ENCODE measurements around the gene IGFN1. TPM values are rescaled to one million over a fixed set of nuclear protein-coding genes. Genes with fewer than 3 reads are reported as not detected.

The IGFN1 gene
- total and polyA plus RNA-seq, 9 of the 15 experiments (the other 6 are each of a cell fraction or from before 2014, with no cell fraction given) = 0.04 TPM; not detected in 8

DNA sequence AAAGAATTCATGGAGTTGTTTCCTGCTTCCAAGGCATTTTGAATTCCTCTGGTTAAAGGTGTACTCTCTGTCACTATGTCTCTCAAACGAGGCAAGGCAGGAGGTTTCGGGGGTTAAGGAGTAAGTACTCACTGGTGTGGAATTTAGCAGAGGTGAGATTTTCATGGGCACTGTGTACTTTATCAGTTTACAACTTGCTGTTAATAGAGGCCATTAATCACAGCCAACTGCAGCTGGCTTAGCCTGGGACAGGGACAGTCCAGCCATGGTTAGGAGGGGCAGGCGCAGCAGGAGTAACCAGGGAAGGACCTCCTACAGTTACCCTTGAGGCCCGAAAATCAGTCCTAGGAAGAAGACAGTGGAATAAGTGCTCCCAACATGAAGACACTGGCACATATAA lies 18.3 kb upstream of the IGFN1 start (continued):
- TF ChIP-seq ZNF140 (CRISPR knock-in tag; IDR thresholded peaks at IDR 0.05) = no peak

GRCh38 chr1:201172999-201173610 lies 17.5 kb upstream of the IGFN1 start:
- DNase-seq (ENCODE audit: extremely low read depth in 1 of 4, low spot score in 3 of 4) (no peak), ATAC-seq (no peak), FAIRE-seq (no peak)
- no peak for TF ChIP-seq NR2C1 (IDR thresholded peaks at IDR 0.05)
- TF ChIP-seq NR2C1 (tag; IDR thresholded peaks at IDR 0.05) = 0 out of 2 replicates have a peak, but pooled peaks have one; percentile 32
- TF ChIP-seq, protein P1, sequence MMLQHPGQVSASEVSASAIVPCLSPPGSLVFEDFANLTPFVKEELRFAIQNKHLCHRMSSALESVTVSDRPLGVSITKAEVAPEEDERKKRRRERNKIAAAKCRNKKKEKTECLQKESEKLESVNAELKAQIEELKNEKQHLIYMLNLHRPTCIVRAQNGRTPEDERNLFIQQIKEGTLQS (IDR thresholded peaks at IDR 0.05) = peak; percentile 10; the same call in 1 of the 2 replicates
- TF ChIP-seq, protein P1 (CRISPR knock-in tag; conservative IDR thresholded peaks at IDR 0.05) = no peak
- TF ChIP-seq, protein P2, sequence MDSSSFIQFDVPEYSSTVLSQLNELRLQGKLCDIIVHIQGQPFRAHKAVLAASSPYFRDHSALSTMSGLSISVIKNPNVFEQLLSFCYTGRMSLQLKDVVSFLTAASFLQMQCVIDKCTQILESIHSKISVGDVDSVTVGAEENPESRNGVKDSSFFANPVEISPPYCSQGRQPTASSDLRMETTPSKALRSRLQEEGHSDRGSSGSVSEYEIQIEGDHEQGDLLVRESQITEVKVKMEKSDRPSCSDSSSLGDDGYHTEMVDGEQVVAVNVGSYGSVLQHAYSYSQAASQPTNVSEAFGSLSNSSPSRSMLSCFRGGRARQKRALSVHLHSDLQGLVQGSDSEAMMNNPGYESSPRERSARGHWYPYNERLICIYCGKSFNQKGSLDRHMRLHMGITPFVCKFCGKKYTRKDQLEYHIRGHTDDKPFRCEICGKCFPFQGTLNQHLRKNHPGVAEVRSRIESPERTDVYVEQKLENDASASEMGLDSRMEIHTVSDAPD (CRISPR knock-in tag; IDR thresholded peaks at IDR 0.05) = no peak
- peak; percentile 39; the same call in 1 of the 2 replicates for TF ChIP-seq EP300 (IDR thresholded peaks at IDR 0.05; ENCODE audit: low read length)
- peak; percentile 94 for TF ChIP-seq ESRRA (IDR thresholded peaks at IDR 0.05; ENCODE audit: borderline replicate concordance, low read depth)
- peak; percentile 84; the same call in 1 of the 2 replicates for TF ChIP-seq TRIM28 (IDR thresholded peaks at IDR 0.05)
- TF ChIP-seq TRIM24 (IDR thresholded peaks at IDR 0.05) = peak; percentile 63 to 66; a peak in 2 of 4 replicates
- TF ChIP-seq CBX3 (IDR thresholded peaks at IDR 0.05; ENCODE audit: borderline replicate concordance in 1 of 2, low read length in 2 of 2) = peak in 1 of 2 experiments; percentile 86; a peak in 2 of 3 replicates
- no peak for TF ChIP-seq BCLAF1 (IDR thresholded peaks at IDR 0.05; ENCODE audit: borderline replicate concordance in 1 of 2, control insufficient read depth in 1 of 2, low read depth in 2 of 2, low read length in 1 of 2)
- H3K36me3 ChIP-seq (ENCODE audit: control insufficient read depth, insufficient read depth, low read length) = no peaks in the 10 kb centered on the region
- CTCF ChIA-PET (ENCODE audit: low intra/inter-chr PET ratio) = no interaction called here
- H3K9ac ChIP-seq (ENCODE audit: insufficient read depth in 1 of 2, low read depth in 2 of 2, low read length in 2 of 2) = no peak overlapping the region
- BruUV-seq (replicated peaks) = no TSS peak
- no peak overlapping the region for H3K27ac ChIP-seq (ENCODE audit: extremely low read depth, low read depth, low read length)
- H3K27me3 ChIP-seq (ENCODE audit: control insufficient read depth in 2 of 2, insufficient read depth in 2 of 2, low read length in 2 of 2) = peaks cover 6 to 20% of the 10 kb centered on the region in 2 experiments; a peak in 4 of 5 replicates
- POLR2A ChIA-PET = interaction anchor here (0.9 kb wide), 1 partner anchor 30 kb away, joined by 3 read pairs; no protein-coding TSS in a partner anchor
- H3K9me3 ChIP-seq (replicated peaks; ENCODE audit: control insufficient read depth, insufficient read depth, low read depth, low read length) = peaks cover 3% of the 10 kb centered on the region; the same call in 1 of the 2 replicates
- H3K4me2 ChIP-seq (ENCODE audit: insufficient read depth, low read length) = no peak overlapping the region
- H3K79me2 ChIP-seq (ENCODE audit: control insufficient read depth, insufficient read depth, low read length) = no peaks in the 10 kb centered on the region
- in situ Hi-C loops (cut with MboI) = no loop called here
- intact Hi-C loops (cut with micrococcal nuclease) = no loop called here
- no peaks in the 10 kb centered on the region for H3K9me1 ChIP-seq (ENCODE audit: control insufficient read depth, insufficient read depth, low read length)
- H3K4me3 ChIP-seq = no peak overlapping the region
- 51% methylated on average over 4 of the region's 4 CpGs for WGBS (ENCODE audit: insufficient coverage, low coverage, missing lambda C conversion rate)
- no peaks in the 10 kb centered on the region for H4K20me1 ChIP-seq (replicated peaks; ENCODE audit: control insufficient read depth, insufficient read depth, low read length)
- peaks cover 11 to 17% of the 10 kb centered on the region in 2 experiments; a peak in 4 of 5 replicates for H3K4me1 ChIP-seq (replicated peaks in 1 of 2; ENCODE audit: control insufficient read depth in 2 of 2, insufficient read depth in 2 of 2, low read length in 2 of 2)
- H2AFZ ChIP-seq (ENCODE audit: low read depth, low read length) = no peak overlapping the region

Data from K562 (cell line).